ENCODE measurements around the gene CD48.
"Not testable (repeated sequence)": the region's sequence is repeated elsewhere in the genome, so short reads cannot be mapped to it uniquely, and the experiment has no call there.

The CD48 gene

GRCh38 chr1:160716013-160716412, 4.4 kb upstream of the CD48 start:
- in situ Hi-C loops (cut with HindIII; ENCODE audit: low sequenced_read_pairs), result no loop called here

- in situ Hi-C loops (cut with HindIII; ENCODE audit: low sequenced_read_pairs), result not testable (repeated sequence)
These were observed 2.5 kb upstream of the CD48 start for GRCh38 chr1:160714034-160714648.

- in situ Hi-C loops (cut with HindIII; ENCODE audit: low sequenced_read_pairs), result no loop called here
These were observed 1.5 kb upstream of the CD48 start for GRCh38 chr1:160713161-160713560.

GRCh38 chr1:160712525-160713080, 981 bp upstream of the CD48 start:
- in situ Hi-C loops (cut with HindIII; ENCODE audit: low sequenced_read_pairs), result not testable (repeated sequence)

- in situ Hi-C loops (cut with HindIII; ENCODE audit: low sequenced_read_pairs), result no loop called here
These were observed 383 bp downstream of the CD48 start for GRCh38 chr1:160711276-160711601.

- in situ Hi-C loops (cut with HindIII; ENCODE audit: low sequenced_read_pairs), result no loop called here
These were observed 937 bp downstream of the CD48 start for GRCh38 chr1:160710517-160711252.

- in situ Hi-C loops (cut with HindIII; ENCODE audit: low sequenced_read_pairs), result no loop called here
These were observed 1.9 kb downstream of the CD48 start for GRCh38 chr1:160709715-160710114.

GRCh38 chr1:160708801-160709200, 2.8 kb downstream of the CD48 start:
- in situ Hi-C loops (cut with HindIII; ENCODE audit: low sequenced_read_pairs), result no loop called here

- in situ Hi-C loops (cut with HindIII; ENCODE audit: low sequenced_read_pairs), result no loop called here
These were observed 3.5 kb downstream of the CD48 start for GRCh38 chr1:160708118-160708517.

GRCh38 chr1:160707236-160708064, 4.2 kb downstream of the CD48 start:
- in situ Hi-C loops (cut with HindIII; ENCODE audit: low sequenced_read_pairs), result no loop called here

- in situ Hi-C loops (cut with HindIII; ENCODE audit: low sequenced_read_pairs), result no loop called here
These were observed 4.9 kb downstream of the CD48 start for GRCh38 chr1:160706526-160707235.

- in situ Hi-C loops (cut with HindIII; ENCODE audit: low sequenced_read_pairs), result no loop called here
These were observed 5.9 kb downstream of the CD48 start for GRCh38 chr1:160705742-160706141.

GRCh38 chr1:160705212-160705621, 6.4 kb downstream of the CD48 start:
- in situ Hi-C loops (cut with HindIII; ENCODE audit: low sequenced_read_pairs), result not testable (repeated sequence)

- in situ Hi-C loops (cut with HindIII; ENCODE audit: low sequenced_read_pairs), result no loop called here
These were observed 7.4 kb downstream of the CD48 start for GRCh38 chr1:160704250-160704649.

GRCh38 chr1:160702100-160702499, 9.5 kb downstream of the CD48 start:
- in situ Hi-C loops (cut with HindIII; ENCODE audit: low sequenced_read_pairs), result no loop called here

- in situ Hi-C loops (cut with HindIII; ENCODE audit: low sequenced_read_pairs), result loop anchor here (25.0 kb wide), 1 partner anchor 145 kb away; no protein-coding TSS in a partner anchor
These were observed 19.2 kb downstream of the CD48 start for GRCh38 chr1:160692390-160692789.

GRCh38 chr1:160685266-160685665, 26.4 kb downstream of the CD48 start:
- in situ Hi-C loops (cut with HindIII; ENCODE audit: low sequenced_read_pairs), result loop anchor here (25.0 kb wide), 1 partner anchor 152 kb away; no protein-coding TSS in a partner anchor

- in situ Hi-C loops (cut with HindIII; ENCODE audit: low sequenced_read_pairs), result loop anchor here (25.0 kb wide), 1 partner anchor 154 kb away; no protein-coding TSS in a partner anchor
These were observed 28.4 kb downstream of the CD48 start for GRCh38 chr1:160682983-160683865.

- in situ Hi-C loops (cut with HindIII; ENCODE audit: low sequenced_read_pairs), result loop anchor here (25.0 kb wide), 1 partner anchor 155 kb away; no protein-coding TSS in a partner anchor
These were observed 29.8 kb downstream of the CD48 start for GRCh38 chr1:160681891-160682140.
